ENCODE measurements around the gene AGO1.
"Not testable (repeated sequence)": the region's sequence is repeated elsewhere in the genome, so short reads cannot be mapped to it uniquely, and the experiment has no call there.

Gene AGO1

GRCh38 chr1:35866991-35867390 is 16.0 kb upstream of the AGO1 start:
- in situ Hi-C loops (cut with HindIII; ENCODE audit: low sequenced_read_pairs): no loop called here

- in situ Hi-C loops (cut with HindIII; ENCODE audit: low sequenced_read_pairs): not testable (repeated sequence)
Measured at GRCh38 chr1:35869245-35869950, 13.6 kb upstream of the AGO1 start.

DNA sequence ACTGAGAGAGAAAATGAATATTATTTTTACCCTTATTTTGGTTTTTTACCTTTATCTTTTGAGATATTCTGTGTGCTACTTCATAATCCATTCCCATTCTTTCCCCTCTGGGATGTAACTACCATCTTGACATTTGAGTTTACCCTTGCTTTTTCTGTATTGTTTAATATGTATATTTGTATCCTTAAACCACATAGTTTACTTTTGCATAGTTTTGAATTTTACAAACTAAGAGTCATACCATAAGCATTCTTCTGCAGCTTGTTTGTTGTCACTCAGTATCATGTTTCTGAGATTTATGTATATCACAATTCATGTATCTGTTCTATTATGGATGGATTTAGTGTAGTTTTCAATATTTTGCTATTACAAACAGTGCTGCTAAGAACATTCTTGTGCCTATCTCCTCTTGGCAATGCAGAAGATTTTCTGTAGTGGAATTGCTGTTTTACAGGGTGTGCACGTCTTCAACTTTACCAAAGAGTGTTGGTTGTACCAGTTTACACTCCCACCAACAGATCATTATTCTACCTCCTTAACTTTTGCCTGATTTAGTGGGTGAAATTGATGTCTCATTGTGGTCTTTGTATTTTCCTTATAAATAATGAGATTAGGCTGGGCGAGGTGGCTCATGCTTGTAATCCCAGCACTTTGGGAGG is 12.2 kb upstream of the AGO1 start:
- in situ Hi-C loops (cut with HindIII; ENCODE audit: low sequenced_read_pairs): no loop called here

DNA sequence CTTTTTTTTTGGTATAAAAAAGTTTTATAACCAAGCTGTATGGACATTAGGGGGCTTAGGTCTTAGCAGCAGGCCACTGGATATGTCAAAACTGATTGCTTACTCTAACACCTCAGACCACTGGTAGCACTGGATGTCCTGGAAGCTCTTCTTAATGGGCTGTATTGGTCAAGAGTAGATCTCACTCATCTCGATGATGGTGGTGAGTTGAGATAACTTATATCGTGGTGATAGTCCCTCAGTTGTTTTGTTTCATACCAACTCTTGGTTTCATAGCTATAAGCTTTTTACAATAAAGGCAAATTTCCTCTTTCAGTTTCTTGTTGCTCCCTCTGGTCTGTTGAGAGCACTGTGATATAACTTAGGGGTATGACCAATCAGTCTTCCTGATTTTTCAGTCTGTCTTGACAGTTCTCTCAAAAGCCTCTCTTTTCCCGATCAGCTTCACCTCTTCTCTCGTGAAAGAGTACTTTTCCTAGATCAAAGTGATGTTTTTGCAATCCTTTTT is 9.7 kb upstream of the AGO1 start:
- in situ Hi-C loops (cut with HindIII; ENCODE audit: low sequenced_read_pairs): no loop called here

DNA sequence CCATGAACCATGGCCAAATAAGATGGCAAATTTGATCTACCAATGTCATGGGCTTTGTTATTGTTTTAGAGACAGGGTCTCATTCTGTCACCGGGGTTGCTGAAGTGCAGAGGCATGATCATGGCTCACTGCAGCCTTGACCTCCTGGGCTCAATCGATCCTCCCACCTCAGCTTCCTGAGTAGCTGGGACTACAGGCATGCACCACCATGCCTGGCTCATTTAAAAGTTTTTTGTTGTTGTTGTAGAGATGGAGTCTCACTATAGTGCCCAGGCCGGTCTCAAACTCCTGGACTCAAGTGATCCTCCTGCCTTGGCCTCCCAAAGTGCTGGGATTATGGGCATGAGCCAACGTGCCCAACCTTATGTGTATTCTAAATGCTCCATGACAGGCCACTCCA is 8.9 kb upstream of the AGO1 start:
- in situ Hi-C loops (cut with HindIII; ENCODE audit: low sequenced_read_pairs): not testable (repeated sequence)

DNA sequence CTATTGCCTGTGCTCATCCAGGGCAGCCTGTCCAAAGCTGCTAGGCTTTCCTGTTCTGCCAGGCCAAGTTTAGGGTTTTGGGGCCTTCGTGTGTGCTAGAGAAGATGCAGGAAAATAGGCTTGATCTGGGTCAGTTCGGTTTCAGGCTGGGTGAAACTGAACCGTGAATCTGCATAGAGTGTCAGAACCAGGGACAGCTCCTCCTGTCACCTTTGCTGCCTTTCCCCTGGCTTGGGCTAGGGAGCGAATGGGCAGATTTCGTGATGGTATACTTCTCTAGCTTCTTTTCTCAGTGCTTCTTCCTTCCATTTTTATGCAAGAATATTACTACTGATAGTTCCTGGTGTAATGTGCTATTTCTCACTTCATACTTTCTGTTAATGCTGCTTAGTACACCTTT is 6.0 kb upstream of the AGO1 start:
- in situ Hi-C loops (cut with HindIII; ENCODE audit: low sequenced_read_pairs): no loop called here

DNA sequence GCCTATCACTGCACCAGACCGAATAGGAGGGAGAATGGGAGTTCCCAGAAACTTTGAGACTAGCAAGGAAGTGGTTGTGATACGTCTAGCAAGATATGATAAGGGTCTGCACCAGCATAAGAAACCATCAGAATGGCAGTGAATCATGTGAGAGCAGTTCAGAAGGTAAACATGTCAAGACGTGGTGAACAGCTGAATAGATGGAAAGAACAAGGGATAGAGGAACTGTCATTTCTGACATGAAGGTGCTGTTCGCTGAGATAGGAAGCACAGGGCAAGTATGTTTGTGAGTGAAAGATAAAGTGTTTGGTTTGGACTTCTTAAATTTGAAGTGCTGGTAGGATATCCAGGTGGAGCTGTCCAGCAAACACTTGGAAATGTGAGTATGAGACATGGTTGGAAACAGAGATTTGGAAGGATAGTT is 1.1 kb upstream of the AGO1 start:
- in situ Hi-C loops (cut with HindIII; ENCODE audit: low sequenced_read_pairs): no loop called here

GRCh38 chr1:35882586-35882944 is 444 bp upstream of the AGO1 start:
- in situ Hi-C loops (cut with HindIII; ENCODE audit: low sequenced_read_pairs): no loop called here

DNA sequence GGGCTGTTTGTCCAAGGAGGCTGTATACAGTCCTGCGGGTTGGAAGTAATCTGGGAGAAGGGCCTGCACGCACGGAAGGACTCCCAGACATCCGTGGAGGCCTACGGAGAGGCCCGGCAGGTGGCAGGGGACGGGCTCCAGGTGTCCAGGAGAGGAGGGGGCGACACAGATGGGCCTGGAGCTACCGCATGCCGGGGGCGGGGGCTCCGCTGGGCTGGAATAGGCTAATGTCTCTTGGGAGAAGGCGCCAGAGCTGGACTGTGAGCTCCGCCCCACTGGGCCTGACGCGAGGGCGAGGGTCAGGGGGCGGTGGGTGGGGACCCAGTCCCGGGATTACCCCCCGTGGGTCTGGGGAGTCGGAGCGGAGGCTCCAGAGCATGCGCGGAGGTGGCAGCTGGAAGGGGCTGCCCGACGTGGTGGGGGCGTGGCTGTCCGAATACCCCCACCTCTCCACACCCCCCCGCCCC is 659 bp downstream of the AGO1 start:
- in situ Hi-C loops (cut with HindIII; ENCODE audit: low sequenced_read_pairs): no loop called here

GRCh38 chr1:35884934-35885333 is 1.9 kb downstream of the AGO1 start:
- in situ Hi-C loops (cut with HindIII; ENCODE audit: low sequenced_read_pairs): loop anchor here (5.0 kb wide), 1 partner anchor 37 kb away; no protein-coding TSS in a partner anchor

DNA sequence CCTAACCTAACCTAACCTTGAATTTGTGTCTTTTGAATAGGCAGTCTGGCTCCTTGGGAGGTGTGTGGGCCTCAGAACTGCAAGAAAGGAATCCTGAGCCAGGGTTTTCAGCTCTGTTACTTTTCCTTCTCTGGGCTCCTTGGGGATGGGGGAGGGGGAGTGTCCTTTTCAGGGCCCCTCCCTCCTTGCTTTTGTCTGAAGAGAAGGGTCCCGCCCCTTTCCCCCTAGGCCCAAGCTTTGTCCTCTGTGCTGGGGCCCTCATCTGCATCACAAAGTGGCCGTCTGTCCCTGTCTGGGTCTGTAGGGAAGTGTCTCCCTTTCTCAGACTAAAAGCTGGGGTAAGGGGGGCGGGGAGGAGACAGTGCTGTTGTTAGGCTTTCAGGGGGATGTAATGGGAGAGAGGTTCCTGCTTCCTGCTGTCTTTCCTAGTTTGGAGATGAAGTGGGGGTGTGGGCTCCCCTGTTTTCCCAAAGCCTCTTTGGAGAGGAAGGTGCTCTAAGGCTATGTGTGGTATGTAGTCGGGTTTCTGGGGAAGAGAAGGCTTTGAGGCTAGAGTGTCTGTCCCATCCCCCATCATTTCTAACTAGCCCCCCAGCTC is 3.1 kb downstream of the AGO1 start:
- in situ Hi-C loops (cut with HindIII; ENCODE audit: low sequenced_read_pairs): loop anchor here (5.0 kb wide), 1 partner anchor 36 kb away; no protein-coding TSS in a partner anchor

- in situ Hi-C loops (cut with HindIII; ENCODE audit: low sequenced_read_pairs): loop anchor here (5.0 kb wide), 1 partner anchor 35 kb away; no protein-coding TSS in a partner anchor
Measured at GRCh38 chr1:35886577-35887431, 3.8 kb downstream of the AGO1 start.

GRCh38 chr1:35887508-35887907 is 4.5 kb downstream of the AGO1 start:
- in situ Hi-C loops (cut with HindIII; ENCODE audit: low sequenced_read_pairs): loop anchor here (5.0 kb wide), 1 partner anchor 35 kb away; no protein-coding TSS in a partner anchor

GRCh38 chr1:35888255-35888654 is 5.2 kb downstream of the AGO1 start:
- in situ Hi-C loops (cut with HindIII; ENCODE audit: low sequenced_read_pairs): loop anchor here (5.0 kb wide), 1 partner anchor 34 kb away; no protein-coding TSS in a partner anchor

GRCh38 chr1:35888981-35889380 is 6.0 kb downstream of the AGO1 start:
- in situ Hi-C loops (cut with HindIII; ENCODE audit: low sequenced_read_pairs): loop anchor here (5.0 kb wide), 1 partner anchor 33 kb away; no protein-coding TSS in a partner anchor

DNA sequence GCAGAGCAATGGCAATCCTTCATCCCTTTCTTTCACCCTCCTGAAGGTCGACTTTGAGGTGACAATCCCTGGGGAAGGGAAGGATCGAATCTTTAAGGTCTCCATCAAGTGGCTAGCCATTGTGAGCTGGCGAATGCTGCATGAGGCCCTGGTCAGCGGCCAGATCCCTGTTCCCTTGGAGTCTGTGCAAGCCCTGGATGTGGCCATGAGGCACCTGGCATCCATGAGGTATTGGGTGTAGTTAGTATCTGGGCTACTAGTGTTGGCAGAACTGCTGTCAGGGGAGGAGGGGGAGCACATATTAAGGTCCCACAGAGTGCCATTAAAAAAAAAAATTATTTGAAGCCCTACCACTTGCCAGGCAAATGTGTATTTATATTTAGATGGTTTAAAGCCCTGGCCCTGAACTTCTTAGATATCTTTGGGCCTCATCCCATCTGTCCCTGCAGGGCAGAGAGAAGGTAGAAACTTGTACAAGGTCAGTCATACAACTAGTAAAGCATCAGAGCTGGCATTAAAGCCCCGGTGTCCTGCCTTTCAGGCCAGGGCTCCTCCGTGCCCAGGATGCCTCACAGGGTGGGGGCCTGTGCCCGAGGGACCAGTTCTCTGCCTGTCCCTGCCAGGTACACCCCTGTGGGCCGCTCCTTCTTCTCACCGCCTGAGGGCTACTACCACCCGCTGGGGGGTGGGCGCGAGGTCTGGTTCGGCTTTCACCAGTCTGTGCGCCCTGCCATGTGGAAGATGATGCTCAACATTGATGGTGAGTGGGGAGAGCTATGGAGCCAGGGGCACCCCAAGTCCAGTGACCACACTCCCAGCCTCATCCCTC is 10.3 kb downstream of the AGO1 start:
- in situ Hi-C loops (cut with HindIII; ENCODE audit: low sequenced_read_pairs): no loop called here

DNA sequence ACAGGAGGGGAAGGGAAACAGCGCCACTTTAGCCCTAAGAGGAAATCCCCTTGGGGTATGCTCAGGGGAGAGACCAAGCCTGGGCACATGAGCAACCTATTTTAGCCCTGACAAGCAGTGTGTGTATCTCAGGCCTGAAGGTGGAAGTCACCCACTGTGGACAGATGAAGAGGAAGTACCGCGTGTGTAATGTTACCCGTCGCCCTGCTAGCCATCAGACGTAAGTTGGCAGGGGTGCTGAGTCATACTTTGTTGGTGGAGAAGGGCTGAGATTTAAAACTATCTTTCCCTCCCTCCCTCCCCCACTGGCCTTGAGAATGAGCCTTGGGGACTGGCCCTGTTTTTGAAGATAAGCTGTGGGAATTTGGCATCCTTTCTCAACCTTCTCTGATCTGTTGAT is 11.2 kb downstream of the AGO1 start:
- in situ Hi-C loops (cut with HindIII; ENCODE audit: low sequenced_read_pairs): no loop called here

DNA sequence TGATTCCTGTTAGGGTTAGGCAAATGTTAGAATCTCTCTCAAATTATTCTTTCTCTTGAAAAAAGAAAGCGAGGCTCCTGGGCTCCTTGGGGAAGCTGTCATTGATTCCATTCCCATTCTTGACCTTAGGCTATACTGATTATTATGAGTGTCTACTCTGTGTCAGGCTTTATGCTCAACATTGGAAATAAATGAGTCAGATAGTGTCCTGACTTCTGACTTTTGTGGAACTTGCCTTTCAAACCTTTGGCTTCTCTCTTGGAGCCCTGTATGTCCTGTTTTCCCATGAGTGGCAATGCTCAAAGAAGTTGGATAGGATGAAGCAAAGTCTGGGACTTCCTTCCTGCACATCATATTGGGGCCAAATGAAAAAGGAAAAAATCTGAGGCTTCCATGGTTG is 11.6 kb downstream of the AGO1 start:
- in situ Hi-C loops (cut with HindIII; ENCODE audit: low sequenced_read_pairs): no loop called here

GRCh38 chr1:35899941-35900340 is 16.9 kb downstream of the AGO1 start:
- in situ Hi-C loops (cut with HindIII; ENCODE audit: low sequenced_read_pairs): no loop called here

DNA sequence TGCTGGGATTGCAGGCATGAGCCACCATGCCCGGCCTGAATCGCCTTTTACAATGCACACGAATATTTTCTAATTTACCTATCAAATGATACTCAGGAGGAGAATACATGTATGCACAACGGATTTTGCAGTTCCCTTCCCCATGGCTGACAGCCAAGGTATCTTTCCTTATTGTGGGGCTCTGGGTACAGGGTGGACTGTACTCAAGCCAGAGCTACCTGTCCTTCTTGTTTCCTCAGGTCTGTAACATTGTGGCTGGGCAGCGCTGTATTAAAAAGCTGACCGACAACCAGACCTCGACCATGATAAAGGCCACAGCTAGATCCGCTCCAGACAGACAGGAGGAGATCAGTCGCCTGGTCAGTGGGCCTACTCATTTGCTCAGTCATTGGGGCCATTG is 18.2 kb downstream of the AGO1 start:
- in situ Hi-C loops (cut with HindIII; ENCODE audit: low sequenced_read_pairs): no loop called here

Data from endothelial cell of hepatic sinusoid (primary cell).